NCI-H146 treated with DMSO at 0.1 percent for 48 hours (cell line): ENCODE data around the gene BAIAP2.
"Not testable (repeated sequence)": the region's sequence is repeated elsewhere in the genome, so short reads cannot be mapped to it uniquely, and the experiment has no call there.

Source experiments
- DNase-seq: peaks from one replicate; lab custom pipeline; 2025; ENCODE audit not compliant: unreplicated experiment; lab: John Stamatoyannopoulos, UW

Gene BAIAP2

DNA sequence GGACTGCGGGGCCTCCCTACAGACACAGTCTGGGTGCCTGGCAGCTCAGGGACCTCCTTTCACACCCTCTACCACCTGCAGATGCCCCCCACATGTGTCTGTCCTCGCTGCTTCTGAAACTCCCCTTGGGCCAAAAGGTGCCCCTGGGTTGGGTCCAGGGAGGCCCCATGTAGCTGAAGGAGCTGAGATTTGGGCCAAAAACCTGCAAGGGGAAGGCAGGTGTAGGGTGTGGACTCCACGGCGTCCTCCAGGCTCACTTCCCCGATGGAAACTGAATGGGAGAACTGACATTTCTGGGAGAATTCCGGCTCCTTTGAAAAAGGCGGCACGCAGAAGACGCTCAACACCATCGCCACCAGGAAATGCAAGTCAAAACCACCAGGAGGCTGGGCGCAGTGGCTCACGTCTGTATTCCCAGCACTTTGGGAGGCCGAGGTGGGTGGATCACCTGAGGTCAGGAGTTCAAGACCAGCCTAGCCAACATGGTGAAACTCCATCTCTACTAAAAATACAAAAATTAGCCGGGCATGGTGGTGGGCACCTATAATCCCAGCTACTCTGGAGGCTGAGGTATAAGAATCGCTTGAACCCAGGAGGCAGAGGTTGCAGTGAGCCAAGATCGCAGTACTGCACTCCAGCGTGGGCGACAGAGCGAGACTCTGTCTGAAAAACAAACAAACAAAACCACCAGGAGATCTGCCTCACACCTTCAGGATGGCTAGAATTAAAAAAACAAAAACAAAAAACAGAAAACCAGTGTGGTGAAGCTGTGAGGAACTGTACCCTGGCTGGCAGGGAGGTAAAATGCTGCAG is 13.2 kb upstream of the BAIAP2 start:
- no peak for DNase-seq

DNA sequence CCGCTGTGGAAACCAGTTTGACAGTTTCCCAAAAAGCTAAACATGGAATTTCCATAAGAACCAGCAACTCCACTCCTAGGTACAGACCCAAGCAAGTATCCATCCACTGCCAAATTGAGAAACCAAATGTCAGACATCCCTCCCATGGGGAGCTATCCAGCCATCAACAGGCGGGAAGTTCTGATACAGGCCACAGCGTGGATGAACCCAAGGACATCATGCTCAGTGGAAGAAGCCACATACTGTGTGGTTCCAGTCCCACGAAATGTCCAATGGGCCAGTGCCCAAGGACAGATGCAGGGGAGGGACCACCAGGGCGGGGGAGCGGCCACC is 12.6 kb upstream of the BAIAP2 start:
- DNase-seq, result no peak

DNA sequence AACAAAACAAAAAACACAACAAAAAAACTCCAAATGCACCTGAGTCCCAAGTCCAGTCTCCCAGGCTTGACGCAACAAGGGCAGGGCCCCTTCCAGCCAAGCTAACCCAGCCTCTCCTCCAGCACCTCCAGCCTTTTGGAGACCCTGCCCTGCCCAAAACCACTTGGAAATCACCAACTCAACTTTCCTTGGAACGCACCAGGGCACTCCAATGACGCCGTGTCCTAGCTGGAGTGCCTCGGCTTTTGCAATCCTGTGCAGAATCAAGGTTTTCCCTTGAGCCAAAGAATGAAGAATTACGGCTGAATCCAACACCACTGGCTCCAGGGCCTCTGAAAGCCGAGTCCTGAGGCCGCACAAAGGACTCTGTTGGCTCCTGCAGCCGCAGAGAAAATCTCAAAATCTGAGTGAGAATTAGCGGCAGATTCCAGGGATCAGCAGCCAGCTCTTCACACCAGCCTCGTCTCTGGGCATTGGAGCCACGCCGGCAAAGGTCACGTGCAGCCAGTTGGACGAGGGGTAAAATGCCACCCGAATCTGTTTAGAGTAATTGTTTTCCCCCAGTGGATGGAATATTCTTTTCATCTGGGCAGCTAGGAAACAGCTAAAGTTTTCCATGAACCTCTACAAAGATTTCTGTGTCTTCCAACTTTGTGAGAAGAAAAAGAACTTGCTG is 9.7 kb upstream of the BAIAP2 start:
- no peak for DNase-seq

DNA sequence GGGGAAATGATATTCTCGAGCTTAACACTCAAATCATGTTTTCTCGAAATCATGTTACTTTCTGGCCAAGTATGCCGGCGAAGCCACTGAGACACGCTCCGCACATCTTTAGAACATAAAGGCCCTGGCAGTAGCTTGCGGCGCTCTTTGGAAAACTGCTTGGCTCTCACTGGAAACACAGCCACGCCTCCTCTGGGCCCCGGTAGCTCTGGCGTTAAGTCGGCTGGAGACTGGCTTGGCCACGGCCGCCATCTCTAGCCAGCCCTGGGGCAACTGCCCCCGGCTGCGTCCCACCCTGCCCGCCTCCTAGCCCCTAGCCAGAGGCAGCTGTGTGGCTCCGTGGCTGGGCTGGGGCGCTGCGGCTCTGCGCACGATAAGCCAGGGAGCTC is 9.2 kb upstream of the BAIAP2 start:
- no peak for DNase-seq

DNA sequence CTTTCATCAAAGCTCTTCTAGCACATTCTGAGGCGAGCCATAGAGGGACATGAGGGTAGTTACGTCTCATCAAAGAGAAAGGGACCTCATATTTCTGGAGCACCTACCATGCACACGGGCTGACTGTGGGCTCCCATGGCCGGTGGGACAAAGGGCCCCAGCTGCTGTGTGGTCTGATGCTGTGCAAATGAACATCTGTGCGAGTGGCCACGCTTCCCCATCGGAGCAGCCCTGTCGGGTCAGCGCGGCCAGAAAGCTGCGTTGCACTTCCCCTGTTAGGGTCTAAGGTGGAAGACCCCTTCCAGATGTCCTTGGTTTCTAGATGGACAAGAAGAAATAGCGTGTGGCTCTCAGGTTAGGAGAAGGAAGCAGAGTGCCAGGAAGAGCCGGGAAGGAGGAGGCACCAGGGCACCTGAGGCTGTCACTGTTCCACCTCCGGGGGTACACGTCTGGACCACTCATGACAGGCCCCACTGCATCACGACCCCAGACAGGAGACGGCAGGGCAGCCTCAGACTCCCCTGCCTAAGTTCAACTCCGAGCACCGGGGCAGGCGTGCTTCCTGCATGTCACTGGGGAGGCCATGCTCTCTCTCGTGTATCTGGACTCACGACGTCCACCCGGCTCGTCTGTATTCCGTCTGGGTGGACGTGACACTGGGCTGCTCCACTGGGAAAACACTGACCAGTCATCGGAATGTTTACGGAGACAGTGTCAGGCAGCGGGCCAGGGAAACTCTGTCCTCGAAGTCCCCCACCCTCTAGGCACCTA is 8.5 kb upstream of the BAIAP2 start:
- no peak for DNase-seq

DNA sequence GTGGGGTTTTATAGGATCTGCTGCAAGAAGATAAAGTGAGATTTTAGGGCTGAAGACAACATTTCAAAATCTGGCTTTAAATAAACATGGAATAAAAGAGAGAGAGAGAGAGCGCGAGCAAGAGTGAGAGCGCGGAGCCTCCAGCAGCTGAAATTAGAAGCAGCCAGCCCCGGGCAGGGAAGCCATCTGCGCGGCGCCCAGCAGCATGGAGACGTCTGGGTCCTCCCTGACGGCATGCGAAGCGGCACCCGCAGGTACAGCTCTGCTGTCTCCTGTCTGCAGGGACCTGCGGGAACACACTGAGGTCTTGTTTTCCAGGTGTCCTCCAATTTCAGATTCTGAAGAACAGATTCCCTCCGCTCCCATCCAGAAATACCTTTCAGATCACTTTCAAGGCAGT is 7.9 kb upstream of the BAIAP2 start:
- DNase-seq, result peak; percentile 26

DNA sequence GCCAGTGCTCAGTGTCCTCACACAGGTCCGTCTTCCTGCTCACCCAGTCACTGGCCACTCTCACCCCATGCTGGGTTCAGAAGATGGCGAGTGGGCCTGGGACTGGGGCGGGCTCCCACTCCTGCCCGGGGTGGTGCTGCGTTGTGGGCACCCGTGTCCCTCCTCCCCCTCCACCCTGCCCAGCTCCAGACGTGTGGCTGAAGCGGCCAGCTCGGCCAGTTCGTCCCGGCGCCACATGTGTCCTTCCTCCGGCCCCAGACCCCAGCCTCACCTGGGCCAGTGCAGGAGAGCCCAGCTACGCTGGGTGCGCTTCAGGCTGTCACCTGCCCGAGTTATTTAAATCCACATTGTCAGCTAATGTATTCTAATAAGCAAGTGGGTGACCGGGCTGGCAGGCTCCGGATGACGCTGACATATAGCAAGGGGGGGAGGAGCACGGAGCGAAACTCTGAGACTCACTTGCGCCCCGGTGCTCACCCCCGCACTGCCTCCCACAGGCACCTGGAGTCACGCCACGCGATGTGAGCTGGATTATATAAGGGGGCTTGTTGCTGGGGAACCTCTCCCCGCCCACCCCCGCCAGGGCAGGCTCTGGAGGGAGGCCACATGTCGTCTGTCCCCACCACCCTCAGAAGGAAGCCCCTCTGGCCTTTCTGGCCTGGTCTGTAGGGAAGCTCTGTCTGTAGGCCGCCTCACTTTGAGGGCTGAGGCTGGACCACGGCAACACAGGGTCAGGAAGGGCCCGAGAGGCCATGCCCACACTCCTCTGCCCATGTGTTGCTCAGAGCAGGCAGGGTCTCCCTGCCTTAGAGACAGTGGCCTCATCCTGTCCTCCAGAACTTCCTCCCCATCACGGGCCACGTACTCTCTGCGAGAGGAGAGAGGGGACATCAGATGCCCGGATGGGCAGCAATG is 7.1 kb upstream of the BAIAP2 start:
- no peak for DNase-seq

DNA sequence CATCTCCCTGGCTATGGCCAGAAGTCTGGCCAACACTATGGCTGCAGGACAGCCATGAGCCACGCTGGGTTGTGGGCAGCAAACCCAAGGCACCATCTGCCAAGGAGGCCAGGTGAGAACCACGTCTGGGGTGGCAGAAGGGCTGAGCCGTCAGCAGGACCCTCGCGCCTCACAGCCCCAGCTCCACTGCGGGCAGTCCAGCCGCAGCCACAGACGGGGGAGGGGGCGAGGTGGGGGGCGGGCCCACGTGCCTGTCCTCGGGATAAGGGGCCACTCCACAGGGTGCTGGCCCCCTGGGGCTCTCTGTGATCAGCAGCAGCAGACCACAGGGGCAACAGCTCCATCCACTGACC is 6.5 kb upstream of the BAIAP2 start:
- DNase-seq, result no peak

DNA sequence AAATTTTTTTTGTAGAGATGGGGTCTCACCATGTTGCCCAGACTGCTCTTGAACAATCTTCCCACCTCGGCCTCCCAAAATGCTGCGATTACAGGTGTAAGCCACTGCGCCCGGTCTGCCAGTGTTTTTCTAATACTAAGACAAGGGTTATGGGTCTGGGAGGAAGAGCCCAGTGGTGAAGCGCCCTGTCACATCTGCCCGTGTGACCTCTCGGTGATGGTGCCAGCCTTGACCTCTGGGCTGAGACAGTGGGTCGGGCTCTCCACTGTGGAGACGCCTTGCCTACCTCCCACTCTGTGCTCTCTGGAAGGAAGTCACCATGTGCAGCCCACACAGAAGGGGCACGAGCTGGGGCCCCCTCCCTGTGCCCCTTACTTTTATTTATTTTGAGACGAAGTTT is 5.1 kb upstream of the BAIAP2 start:
- DNase-seq, result no peak

DNA sequence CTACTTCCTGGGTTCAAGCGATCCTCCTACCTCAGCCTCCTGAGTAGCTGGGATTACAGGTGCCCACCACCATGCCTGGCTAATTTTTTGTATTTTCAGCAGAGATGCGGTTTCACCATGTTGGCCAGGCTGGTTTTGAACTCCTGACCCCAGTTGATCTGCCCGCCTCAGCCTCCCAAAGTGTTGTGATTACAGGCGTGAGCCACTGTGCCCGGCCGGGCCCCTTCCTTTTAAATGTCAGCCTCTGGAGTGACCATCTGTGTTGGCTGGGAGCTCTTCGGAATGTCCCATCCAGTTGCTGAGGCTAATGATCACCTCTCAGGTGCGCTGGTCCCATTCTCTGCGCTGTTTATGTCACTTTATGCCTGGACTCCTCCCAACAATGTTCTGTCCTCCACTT is 4.6 kb upstream of the BAIAP2 start:
- DNase-seq, result not testable (repeated sequence)

DNA sequence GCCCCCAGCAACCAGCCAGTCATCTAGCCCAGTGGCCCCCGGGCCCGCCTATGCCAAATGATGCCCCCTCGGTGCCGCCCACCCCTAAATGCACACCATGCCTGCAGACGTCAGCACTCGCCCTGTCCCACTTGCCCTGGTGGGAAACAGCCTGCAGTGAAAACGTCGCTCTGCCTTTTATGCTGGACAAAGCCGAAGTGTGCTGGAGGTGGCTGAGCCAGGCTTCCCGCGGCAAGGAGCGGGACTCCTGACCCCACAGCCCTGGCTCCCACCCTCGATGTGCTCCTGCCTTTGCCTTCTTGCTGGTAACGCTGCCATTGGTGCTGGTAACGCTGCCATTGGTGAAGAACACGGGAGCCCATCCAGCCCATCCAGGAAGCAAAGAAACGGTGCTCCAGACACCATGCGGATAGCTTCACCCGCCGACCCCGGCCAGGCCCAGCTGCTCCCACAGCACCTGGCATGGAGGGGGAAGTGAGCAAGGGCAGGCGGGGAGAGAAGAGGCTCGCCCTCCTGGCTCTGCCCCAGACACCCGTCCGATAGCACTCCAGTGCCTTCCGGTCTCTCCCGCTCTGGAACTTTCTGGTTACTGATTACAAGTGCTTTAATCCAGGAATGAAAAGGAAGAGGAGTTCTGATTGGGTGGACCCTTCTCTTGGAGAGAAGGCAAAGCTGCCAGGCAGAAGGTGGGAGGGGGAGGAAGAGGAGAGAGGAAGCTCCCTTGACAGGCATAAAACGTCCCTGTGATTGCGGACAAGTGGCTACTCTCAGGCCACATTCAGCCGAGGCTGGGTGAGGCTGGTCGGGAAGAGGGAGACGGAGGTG is 4.0 kb upstream of the BAIAP2 start:
- DNase-seq, result no peak

DNA sequence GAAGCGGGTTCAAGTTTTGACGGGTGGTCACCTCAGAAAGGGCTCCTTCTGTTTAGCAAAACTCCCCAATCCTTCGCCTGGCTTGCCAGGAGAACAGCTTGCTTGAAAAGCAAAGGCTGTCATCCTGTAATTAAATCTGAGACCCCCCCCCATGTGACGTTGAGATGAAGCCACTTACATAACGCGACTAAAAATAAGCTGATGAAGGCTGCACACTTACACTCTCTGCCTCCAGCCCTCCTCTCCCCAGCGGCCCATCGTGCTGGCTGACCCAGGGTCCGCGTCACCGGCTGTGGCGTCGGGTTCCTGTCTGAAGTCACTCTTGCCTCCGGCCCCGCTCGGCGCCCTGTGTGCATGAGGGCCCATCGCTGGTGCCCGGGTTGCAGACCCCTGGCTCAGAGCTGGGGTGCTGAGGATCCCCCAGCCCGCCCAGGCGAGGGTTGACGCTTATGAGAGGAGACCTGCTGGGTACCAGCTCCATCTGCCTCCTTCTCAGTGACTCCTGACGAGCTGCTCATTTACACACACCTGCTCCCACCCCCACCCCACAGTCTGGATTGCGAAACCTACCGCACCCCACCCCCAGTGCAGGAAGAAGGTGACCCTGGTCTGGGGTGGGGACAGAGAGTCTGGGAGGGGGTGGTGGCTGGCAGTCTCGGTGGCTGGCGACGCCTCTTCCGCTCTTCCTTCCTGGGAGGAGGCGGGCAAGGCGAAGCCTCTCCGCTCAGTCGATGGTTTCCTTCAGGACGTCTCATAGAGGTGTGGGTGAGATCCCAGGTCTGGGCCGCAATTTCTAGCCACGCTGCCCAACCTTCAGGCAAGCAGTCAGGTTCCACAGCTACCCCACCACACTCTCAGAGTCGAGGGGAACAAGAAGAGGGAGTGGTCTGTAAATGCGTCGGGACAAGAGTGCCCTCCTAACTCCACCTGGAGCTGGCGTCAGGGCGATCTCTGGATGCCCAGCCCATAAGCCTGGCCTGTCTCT is 3.1 kb upstream of the BAIAP2 start:
- no peak for DNase-seq

DNA sequence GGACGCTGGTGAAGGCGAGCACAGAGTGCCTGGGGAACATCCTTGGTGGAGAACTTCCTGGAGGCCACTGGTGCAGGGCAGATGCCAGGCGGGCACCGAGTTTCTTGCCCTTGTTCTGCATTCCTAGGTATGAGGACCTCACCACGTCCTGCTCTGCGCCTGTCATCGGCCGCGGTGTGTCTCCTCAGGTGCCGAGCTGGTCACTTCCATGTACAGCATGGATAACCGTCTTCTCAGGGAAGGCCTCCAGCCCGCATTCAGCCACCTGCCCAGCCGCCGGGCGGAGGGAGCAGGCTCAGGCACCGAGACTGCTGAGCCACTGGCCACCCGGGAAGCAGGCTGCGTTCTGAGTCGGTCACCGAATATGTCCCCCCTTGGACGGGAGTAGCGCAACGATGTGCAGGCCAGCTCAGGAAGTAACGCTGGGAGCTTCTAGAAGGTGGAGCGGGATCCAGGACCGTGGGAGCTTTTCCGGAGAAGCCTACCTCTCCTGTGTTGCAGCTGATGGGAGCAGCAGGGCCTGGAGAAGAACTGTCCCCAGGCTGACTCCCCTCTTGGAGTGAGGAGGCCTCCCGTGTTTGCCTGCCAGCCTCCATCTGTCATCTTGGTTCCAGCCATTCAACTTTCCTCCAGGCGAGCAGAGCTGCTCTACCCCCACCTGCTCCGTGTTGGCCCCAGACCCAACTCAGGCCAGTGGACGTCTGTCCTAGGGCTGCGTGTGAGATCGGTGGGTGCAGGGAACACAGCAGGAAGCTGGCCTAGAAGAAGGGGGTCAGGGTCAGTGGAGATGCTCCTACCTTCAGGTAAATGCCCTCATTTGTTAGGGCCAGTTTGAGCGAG is 2.1 kb upstream of the BAIAP2 start:
- no peak for DNase-seq

DNA sequence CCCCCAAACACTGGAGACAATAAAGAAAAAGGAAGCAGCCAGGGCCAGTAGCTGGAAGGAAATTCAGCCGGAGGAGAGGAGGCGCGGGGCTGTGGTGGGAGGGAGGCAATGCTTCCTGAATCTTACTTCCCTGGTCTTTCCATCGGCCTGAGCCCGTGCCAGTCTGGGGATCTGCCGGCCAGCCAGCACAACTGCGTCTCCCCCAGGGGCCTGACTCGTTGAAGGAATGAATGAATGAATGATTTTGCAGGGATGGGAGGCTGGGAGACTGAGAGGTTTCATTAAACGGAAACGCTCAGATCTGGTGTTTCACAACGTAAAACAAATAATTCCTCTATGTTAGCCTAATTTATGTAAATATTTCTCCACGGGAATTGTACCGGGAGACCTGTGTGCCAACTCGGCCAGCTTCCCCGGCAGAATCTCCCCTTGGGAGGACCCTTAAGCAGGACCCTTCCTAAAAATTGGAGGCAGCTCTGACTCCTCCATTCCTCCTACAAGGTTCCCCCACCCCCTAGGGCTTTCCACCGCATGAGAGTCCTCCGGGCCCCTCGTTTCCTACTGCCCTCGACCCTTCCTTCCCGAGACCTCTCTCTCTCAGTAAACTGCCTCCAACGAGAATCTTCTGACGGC is 1.3 kb upstream of the BAIAP2 start:
- DNase-seq, result no peak

DNA sequence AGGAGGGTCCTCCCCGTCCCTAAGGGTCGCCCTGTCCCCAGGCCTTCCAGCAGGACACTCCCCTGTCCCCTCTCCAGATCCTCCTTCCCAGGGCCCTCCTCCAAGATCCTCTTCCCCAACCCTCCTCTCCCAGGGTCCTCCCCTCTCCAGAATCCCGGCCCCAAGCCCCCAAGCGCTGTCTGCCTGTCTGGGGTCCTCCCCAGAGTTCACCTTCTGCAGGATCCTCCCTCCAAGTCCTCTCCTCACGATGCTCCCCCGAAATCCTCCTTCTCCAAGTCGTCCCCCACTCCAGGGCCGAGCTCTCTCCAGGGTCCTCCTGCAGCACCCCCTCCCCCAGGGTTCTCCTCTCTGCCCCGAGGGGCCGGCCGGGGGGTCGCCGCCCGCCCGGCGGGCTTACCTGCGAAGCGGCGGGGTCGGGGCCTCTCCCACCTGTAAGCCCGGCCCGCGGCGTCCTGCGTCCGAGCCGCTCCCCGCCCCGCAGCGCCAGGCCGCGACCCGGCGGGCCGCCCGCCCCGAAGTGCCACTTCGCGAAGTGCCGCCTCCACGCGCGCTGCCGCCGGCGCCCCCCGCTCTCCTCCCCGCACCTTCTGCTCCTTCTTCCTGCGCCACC is 678 bp upstream of the BAIAP2 start:
- no peak for DNase-seq

DNA sequence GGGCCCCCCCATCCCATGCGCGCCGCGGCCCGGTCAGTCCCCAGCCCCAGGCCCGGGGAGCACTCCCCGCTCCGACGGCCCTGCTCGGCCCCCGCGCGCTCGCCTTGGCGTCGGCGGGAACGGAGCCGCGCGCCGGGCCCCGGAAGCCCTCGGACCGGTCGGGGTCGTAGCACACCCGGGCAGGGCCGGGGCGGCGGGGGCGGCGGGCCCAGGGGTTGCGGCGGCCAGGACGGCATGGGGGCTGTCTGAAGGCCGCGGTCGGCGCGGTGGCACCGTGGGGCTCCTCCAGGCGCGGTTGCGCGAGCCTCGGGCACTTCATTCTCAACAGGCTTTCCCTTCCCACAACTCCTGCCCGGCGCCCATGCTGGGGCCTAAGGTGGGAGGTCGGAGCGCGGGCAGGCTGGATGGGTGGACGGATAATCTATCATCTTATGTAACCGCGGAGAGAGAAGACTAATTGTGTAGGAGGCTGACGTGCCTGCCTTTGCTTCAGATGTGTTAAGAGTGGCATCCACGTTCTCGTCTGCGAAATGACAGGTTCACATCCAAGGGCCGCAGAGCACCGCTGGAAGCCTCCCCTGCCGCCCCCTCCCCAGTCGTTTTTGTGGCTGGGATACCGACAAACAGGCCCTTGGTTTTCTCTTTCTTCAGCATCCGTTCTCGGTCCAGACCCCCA is 708 bp downstream of the BAIAP2 start:
- no peak for DNase-seq
